ENCODE measurements around the gene GATAD2A. TPM values are rescaled to one million over a fixed set of nuclear protein-coding genes. Genes with fewer than 3 reads are reported as not detected.
A peak's percentile ranks its signal among the peaks of the same experiment; 100 is the strongest.

Gene GATAD2A
- total and polyA plus RNA-seq, 2 of the 13 experiments (the other 11 are each of a cell fraction or from before 2014, with no cell fraction given), result 16.8 to 28.6 TPM

DNA sequence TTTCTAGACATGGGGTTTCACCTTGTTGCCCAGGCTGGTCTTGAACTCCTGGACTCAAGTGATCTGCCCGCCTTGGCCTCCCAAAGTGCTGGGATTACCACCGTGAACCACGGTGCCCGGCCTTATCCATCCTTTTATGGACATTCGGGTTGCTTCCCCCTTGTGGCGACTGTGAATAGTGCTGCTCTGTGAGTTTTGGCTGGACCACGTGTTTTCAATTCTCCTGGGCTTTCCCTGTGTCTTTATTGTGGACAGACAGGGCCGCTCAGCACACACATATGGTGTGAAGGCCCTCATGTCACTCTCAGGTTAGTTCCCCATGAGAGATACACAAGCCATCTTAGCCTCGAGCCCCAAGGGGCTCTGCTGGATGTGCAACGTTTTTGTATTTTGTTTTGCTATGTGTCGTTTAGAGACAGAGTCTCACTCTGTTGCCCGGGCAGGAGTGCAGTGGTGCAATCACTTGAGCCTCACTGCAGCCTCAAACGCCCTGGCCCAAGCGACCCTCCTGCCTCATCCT, 44.3 kb upstream of the GATAD2A start (continued):
- TF ChIP-seq SAP130 (CRISPR knock-in tag; IDR thresholded peaks at IDR 0.05; ENCODE audit: low read depth) (peak; percentile 79), ZNF704 (CRISPR knock-in tag; IDR thresholded peaks at IDR 0.05; ENCODE audit: borderline replicate concordance) (no peak), SOX6 (IDR thresholded peaks at IDR 0.05) (no peak), SOX6 (CRISPR knock-in tag; IDR thresholded peaks at IDR 0.05) (peak; percentile 28; the same call in 1 of the 2 replicates), HMGXB3 (CRISPR knock-in tag; IDR thresholded peaks at IDR 0.05; ENCODE audit: borderline replicate concordance) (no peak), KAT8 (CRISPR knock-in tag; IDR thresholded peaks at IDR 0.05) (peak; percentile 54; the same call in 1 of the 2 replicates), TBX2 (CRISPR knock-in tag; IDR thresholded peaks at IDR 0.05; ENCODE audit: borderline replicate concordance) (peak; percentile 45; the same call in 1 of the 2 replicates), SALL1 (CRISPR knock-in tag; IDR thresholded peaks at IDR 0.05) (0 out of 2 replicates have a peak, but pooled peaks have one; percentile 43), ZNF501 (CRISPR knock-in tag; IDR thresholded peaks at IDR 0.05) (peak; percentile 52; the same call in 1 of the 2 replicates), ZNF282 (IDR thresholded peaks at IDR 0.05; ENCODE audit: partially characterized antibody) (no peak), ZBTB4 (CRISPR knock-in tag; IDR thresholded peaks at IDR 0.05; ENCODE audit: borderline replicate concordance) (no peak), TARDBP (CRISPR knock-in tag; IDR thresholded peaks at IDR 0.05) (peak; percentile 66; the same call in 1 of the 2 replicates), KDM6A (CRISPR knock-in tag; IDR thresholded peaks at IDR 0.05; ENCODE audit: low read depth) (no peak), PAX8 (CRISPR knock-in tag; IDR thresholded peaks at IDR 0.05; ENCODE audit: borderline replicate concordance) (no peak), ZNF703 (CRISPR knock-in tag; IDR thresholded peaks at IDR 0.05; ENCODE audit: borderline replicate concordance) (no peak), ZNF644 (CRISPR knock-in tag; IDR thresholded peaks at IDR 0.05; ENCODE audit: low read depth) (no peak), TBL1XR1 (IDR thresholded peaks at IDR 0.05; ENCODE audit: borderline replicate concordance, low read length, partially characterized antibody) (no peak), ZNF572 (CRISPR knock-in tag; IDR thresholded peaks at IDR 0.05) (no peak), MAZ (IDR thresholded peaks at IDR 0.05; ENCODE audit: borderline replicate concordance, low read depth, low read length) (no peak), MAZ (CRISPR knock-in tag; IDR thresholded peaks at IDR 0.05; ENCODE audit: low read depth) (no peak)
- TF ChIP-seq, protein P1, sequence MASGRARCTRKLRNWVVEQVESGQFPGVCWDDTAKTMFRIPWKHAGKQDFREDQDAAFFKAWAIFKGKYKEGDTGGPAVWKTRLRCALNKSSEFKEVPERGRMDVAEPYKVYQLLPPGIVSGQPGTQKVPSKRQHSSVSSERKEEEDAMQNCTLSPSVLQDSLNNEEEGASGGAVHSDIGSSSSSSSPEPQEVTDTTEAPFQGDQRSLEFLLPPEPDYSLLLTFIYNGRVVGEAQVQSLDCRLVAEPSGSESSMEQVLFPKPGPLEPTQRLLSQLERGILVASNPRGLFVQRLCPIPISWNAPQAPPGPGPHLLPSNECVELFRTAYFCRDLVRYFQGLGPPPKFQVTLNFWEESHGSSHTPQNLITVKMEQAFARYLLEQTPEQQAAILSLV (CRISPR knock-in tag; IDR thresholded peaks at IDR 0.05; ENCODE audit: borderline replicate concordance), result no peak
